Measurements from ENCODE around the gene LYRM7.

DNA sequence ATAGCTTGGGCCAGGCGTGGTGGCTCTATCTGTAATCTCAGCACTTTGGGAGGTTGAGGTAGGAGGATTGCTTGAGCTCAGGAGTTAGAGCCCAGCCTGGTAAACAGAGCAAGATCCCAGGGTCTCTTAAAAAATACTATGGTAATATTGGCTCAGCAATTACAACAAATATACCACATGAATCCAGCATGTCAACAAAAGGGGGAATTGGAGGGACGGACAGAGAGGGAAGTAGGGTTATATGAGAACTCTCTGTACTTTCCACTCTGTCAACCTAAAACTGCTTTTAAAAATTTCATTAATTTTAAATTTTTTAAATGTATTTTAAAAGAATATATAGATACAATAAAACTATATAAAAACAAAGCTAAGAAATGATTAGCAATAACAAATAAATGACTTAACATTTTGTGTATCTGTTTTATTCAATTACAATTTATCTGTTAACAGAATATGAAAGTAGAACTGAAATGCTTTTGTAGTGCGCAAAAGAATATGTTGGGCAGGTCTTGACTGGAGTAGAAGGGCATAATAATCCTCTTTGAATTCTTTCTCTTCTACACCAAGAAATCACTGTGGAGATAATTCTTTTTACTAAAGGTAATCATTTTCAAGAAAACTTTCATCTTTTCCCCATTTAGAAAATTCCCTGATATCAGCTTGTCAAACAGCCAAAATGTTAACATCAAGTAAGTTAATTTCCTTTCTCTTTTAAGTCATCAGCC is 80.2 kb downstream of the LYRM7 start:
- TF ChIP-seq SUZ12 (IDR thresholded peaks at IDR 0.05) (no peak), TARDBP (IDR thresholded peaks at IDR 0.05) (no peak), BHLHE40 (IDR thresholded peaks at IDR 0.05; ENCODE audit: borderline replicate concordance) (no peak)

All from HEK293T (cell line).